Thoracic aorta (tissue), 2 donors: ENCODE results near the gene SLX1B. TPM values are rescaled to one million over a fixed set of nuclear protein-coding genes. Genes with fewer than 3 reads are reported as not detected.
"Not testable (repeated sequence)": the region's sequence is repeated elsewhere in the genome, so short reads cannot be mapped to it uniquely, and the experiment has no call there.

Source experiments
- ATAC-seq: fragments of 150-250 bp; one replicate; pipeline ENCODE4 v1.8.0; 2017; ENCODE audit warnings: low read depth; ENCODE audit not compliant: insufficient number of reproducible peaks, low FRiP score
- DNase-seq: peaks from one replicate; pipeline ENCODE4 v3.0.0-alpha.2; 2020; ENCODE audit warnings: low spot score
- H3K27ac ChIP-seq, 2 donors: fragments of 200-600 bp; sonication (generic); 1 replicate in 1 of 2; 2 replicates in 1 of 2; pipeline ENCODE4 v1.5.1; 2016; ENCODE audit warnings: mild to moderate bottlenecking in 2 of 2, moderate library complexity in 2 of 2
- H3K27me3 ChIP-seq: fragments of 200-600 bp; sonication (generic); replicated peaks from 2 replicates; pipeline ENCODE4 v1.6.0; 2016; ENCODE audit warnings: mild to moderate bottlenecking; ENCODE audit not compliant: insufficient read depth
- H3K36me3 ChIP-seq: fragments of 200-600 bp; sonication (generic); one replicate; pipeline ENCODE4 v1.5.1; 2016
- H3K4me1 ChIP-seq, 2 donors: fragments of 200-600 bp; sonication (generic); 1 replicate in 1 of 2; 2 replicates in 1 of 2; pipeline versions ENCODE4 v1.5.1 to v1.6.0; 2016; ENCODE audit warnings: low read depth in 2 of 2, mild to moderate bottlenecking in 1 of 2; ENCODE audit not compliant: control insufficient read depth in 1 of 2
- H3K4me3 ChIP-seq: fragments of 200-600 bp; sonication (generic); 2 replicates; pipeline ENCODE4 v1.5.1; 2016; ENCODE audit warnings: mild to moderate bottlenecking
- H3K9me3 ChIP-seq: fragments of 200-600 bp; sonication (generic); 2 replicates; pipeline ENCODE4 v1.5.1; 2016
- total RNA-seq, 2 donors: library from RNA; depleted of rRNA; stranded (reverse); fragments of >200 nt; gene quantifications; one replicate each; pipeline versions ENCODE4 v1.1.0 to v1.2.3, GENCODE V29; 2016

SLX1B gene
- total RNA-seq, 2 donors from 2014 or later: 3.9 to 15.0 TPM

DNA sequence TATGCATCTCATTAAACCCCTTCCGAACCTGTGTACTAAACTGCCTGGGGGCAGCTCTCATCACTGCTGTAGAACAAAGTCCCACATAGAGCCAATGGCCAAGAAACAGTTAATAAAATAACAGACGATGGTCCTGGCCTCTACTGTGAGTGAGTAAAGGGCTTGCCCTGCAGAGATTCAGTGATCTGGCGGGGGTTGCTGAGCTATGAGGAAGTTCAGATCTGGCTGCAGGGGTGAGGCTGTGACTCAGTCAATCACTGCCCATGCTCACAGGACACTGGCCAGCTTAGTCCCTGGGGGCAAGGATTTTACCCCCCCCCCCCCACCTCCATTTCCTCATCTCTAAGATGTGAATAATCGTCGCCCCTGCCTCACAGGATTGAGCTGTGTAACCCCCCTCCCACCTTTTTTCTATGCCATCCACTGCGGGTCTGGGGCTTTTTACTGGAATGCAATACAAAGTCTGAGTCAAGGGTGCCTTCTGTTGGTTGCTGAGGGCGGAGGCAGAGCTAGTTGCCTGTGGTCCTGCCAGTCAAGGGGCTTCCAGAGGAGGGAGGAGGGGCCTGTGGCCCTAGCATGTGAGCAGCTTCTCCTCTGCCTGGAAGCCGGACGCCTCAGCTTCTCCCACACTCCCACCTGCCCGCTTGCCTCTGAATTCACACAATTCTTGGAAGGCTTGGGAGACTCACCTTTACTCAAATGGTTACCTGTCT lies 13.5 kb downstream of the SLX1B start:
- not testable (repeated sequence) for H3K4me1 ChIP-seq, H3K9me3 ChIP-seq, DNase-seq, H3K36me3 ChIP-seq, ATAC-seq, H3K4me3 ChIP-seq, H3K27me3 ChIP-seq, H3K27ac ChIP-seq

DNA sequence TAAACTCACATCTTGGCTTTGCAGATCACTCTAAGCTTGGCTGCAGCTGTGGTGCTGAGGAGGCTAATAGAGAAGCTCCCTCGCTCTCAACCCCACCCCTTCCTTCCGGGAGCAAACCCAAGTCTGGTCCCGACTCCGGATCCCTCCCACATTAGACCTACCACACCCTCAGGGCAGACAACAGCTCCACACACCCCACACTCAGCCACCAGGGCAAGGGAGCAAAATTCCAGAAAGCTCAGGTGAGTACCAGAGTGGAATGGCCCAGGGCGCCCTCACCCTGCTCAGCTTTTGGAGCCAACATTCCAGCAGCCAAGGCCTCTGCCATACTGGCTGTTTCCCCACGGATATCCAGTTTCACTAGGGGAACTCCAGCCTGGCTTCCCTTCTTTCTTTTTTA lies 15.3 kb downstream of the SLX1B start:
- ATAC-seq: peak; percentile 52
- peak; percentile 4 for DNase-seq
- not testable (repeated sequence) for H3K27me3 ChIP-seq, H3K9me3 ChIP-seq, H3K4me1 ChIP-seq, H3K36me3 ChIP-seq
- Histone ChIP-seq H3K4me3 (peak overlapping the region; percentile 47), H3K27ac (peak overlapping the region in 1 of 2 donors; percentile 19)

GRCh38 chr16:29472065-29472464 lies 17.7 kb downstream of the SLX1B start:
- ATAC-seq: not testable (repeated sequence)

DNA sequence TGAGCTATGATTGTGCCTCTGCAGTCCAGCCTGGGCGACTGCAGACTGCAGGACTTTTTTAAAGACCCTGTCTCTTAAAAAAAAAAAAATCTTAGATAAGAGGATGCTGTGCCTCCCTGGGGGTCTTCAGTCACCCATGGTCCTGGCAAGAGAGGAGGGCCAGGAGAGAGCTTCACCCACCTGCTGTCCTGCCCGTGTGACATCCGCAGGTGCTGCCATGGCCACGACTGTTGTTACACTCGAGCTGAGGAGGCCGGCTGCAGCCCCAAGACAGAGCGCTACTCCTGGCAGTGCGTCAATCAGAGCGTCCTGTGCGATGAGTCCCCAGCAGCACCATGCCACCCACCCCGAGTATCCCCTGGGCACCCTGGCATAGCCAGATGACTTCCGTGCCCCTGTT lies 27.9 kb downstream of the SLX1B start:
- not testable (repeated sequence) for H3K9me3 ChIP-seq, H3K4me1 ChIP-seq, H3K4me3 ChIP-seq, H3K36me3 ChIP-seq, DNase-seq, ATAC-seq, H3K27ac ChIP-seq, H3K27me3 ChIP-seq

More at GRCh38 chr16:29472065-29472464, 17.7 kb downstream of the SLX1B start:
- H3K9me3 ChIP-seq, H3K27me3 ChIP-seq, H3K36me3 ChIP-seq, H3K4me3 ChIP-seq, H3K27ac ChIP-seq, DNase-seq, H3K4me1 ChIP-seq: not testable (repeated sequence)

- not testable (repeated sequence) for H3K27ac ChIP-seq, H3K36me3 ChIP-seq, DNase-seq, H3K9me3 ChIP-seq, ATAC-seq, H3K27me3 ChIP-seq, H3K4me3 ChIP-seq, H3K4me1 ChIP-seq
These were observed 52.0 kb downstream of the SLX1B start, which contains the start of gene NPIPB12 for GRCh38 chr16:29506308-29506707. TSS of gene NPIPB12 (minus strand) at chr16:29506408.

Other genes starting within 250 kb of the SLX1B start
- 10 to 100 TPM in 1 of 2 donors, under 1 TPM in 1; 0.68 to 12.7 TPM for gene NPIPB11, start 47.8 kb upstream of the SLX1B start, total RNA-seq
- 10 to 100 TPM in 1 of 2 donors, 1 to 10 TPM in 1; 8.7 to 18.2 TPM for gene BOLA2, start 182 bp upstream of the SLX1B start, total RNA-seq
- gene SULT1A4, start 5.4 kb downstream of the SLX1B start, total RNA-seq: 1 to 10 TPM in 1 of 2 donors, not detected in 1; 4.5 TPM
- 100 to 1,000 TPM in 1 of 2 donors, 10 to 100 TPM in 1; 23.6 to 162 TPM for gene NPIPB12, start 51.9 kb downstream of the SLX1B start, total RNA-seq
- gene SPN, start 208.7 kb downstream of the SLX1B start, total RNA-seq: 10 to 100 TPM in 1 of 2 donors, 1 to 10 TPM in 1; 1.1 to 10.2 TPM
- 1 to 10 TPM in 1 of 2 donors, under 1 TPM in 1; 0.95 to 1.3 TPM for gene QPRT, start 224.6 kb downstream of the SLX1B start, total RNA-seq